ENCODE results near the gene SERGEF. TPM values are rescaled to one million over a fixed set of nuclear protein-coding genes. Genes with fewer than 3 reads are reported as not detected.

The SERGEF gene
- total RNA-seq, 1 experiment from 2014 or later = 28.7 TPM

GRCh38 chr11:17782145-17782544 lies 230.7 kb downstream of the SERGEF start:
- Histone ChIP-seq H2AFZ (no peak overlapping the region), H3K4me3 (no peak overlapping the region), H3K4me1 (replicated peaks; ENCODE audit: insufficient read depth) (no peaks in the 10 kb centered on the region), H3K4me2 (no peak overlapping the region), H3K9me2 (ENCODE audit: insufficient read depth) (no peaks in the 10 kb centered on the region), H3F3A (ENCODE audit: insufficient read depth, low read depth) (no peaks in the 10 kb centered on the region), H3K27me3 (ENCODE audit: insufficient read depth, low read depth) (0 out of 2 replicates have a peak, but pooled peaks cover 11% of the 10 kb centered on the region), H4K20me1 (ENCODE audit: insufficient read depth) (no peaks in the 10 kb centered on the region), H3K36me3 (ENCODE audit: low read depth) (no peaks in the 10 kb centered on the region), H3K9me3 (ENCODE audit: insufficient read depth, low read depth) (no peaks in the 10 kb centered on the region), H3K27ac (no peak overlapping the region), H3K79me2 (ENCODE audit: low read depth) (no peaks in the 10 kb centered on the region)
- no peak for DNase-seq
- no TSS peak for BruUV-seq (replicated peaks)
- intact Hi-C loops (cut with micrococcal nuclease; ENCODE audit: unreplicated experiment) = no loop called here
- ChIA-PET POLR2A (ENCODE audit: unreplicated experiment) (interaction anchor here (0.6 to 0.7 kb wide), 2 partner anchors 7 to 51 kb away, joined by 3 to 6 read pairs; no protein-coding TSS in a partner anchor), CTCF (no interaction called here)
- TF ChIP-seq EZH2 (IDR thresholded peaks at IDR 0.05; ENCODE audit: low read depth) = no peak
- TF ChIP-seq CTCF (conservative IDR thresholded peaks at IDR 0.05) = no peak

- DNase-seq = no peak
- BruUV-seq (replicated peaks) = no TSS peak
- H3K9me3 ChIP-seq (ENCODE audit: insufficient read depth, low read depth) = no peaks in the 10 kb centered on the region
- H4K20me1 ChIP-seq (ENCODE audit: insufficient read depth) = no peaks in the 10 kb centered on the region
- TF ChIP-seq CTCF (conservative IDR thresholded peaks at IDR 0.05) = no peak
- no peak for TF ChIP-seq EZH2 (IDR thresholded peaks at IDR 0.05; ENCODE audit: low read depth)
- H3K9me2 ChIP-seq (ENCODE audit: insufficient read depth) = no peaks in the 10 kb centered on the region
- no peak overlapping the region for H3K4me2 ChIP-seq
- CTCF ChIA-PET = no interaction called here
- H3F3A ChIP-seq (ENCODE audit: insufficient read depth, low read depth) = no peaks in the 10 kb centered on the region
- H3K27me3 ChIP-seq (ENCODE audit: insufficient read depth, low read depth) = 0 out of 2 replicates have a peak, but pooled peaks cover 11% of the 10 kb centered on the region
- H3K79me2 ChIP-seq (ENCODE audit: low read depth) = no peaks in the 10 kb centered on the region
- H3K4me3 ChIP-seq = no peak overlapping the region
- no peaks in the 10 kb centered on the region for H3K36me3 ChIP-seq (ENCODE audit: low read depth)
- H3K4me1 ChIP-seq (replicated peaks; ENCODE audit: insufficient read depth) = no peaks in the 10 kb centered on the region
- H2AFZ ChIP-seq = no peak overlapping the region
- POLR2A ChIA-PET (ENCODE audit: unreplicated experiment) = no interaction called here
- intact Hi-C loops (cut with micrococcal nuclease; ENCODE audit: unreplicated experiment) = no loop called here
- H3K27ac ChIP-seq = no peak overlapping the region
Observed at GRCh38 chr11:17781626-17782025, 231.2 kb downstream of the SERGEF start.

- Histone ChIP-seq H3F3A (ENCODE audit: insufficient read depth, low read depth) (no peaks in the 10 kb centered on the region), H3K4me2 (no peak overlapping the region), H3K27ac (no peak overlapping the region), H3K4me3 (no peak overlapping the region), H3K27me3 (ENCODE audit: insufficient read depth, low read depth) (0 out of 2 replicates have a peak, but pooled peaks cover 11% of the 10 kb centered on the region), H3K36me3 (ENCODE audit: low read depth) (no peaks in the 10 kb centered on the region), H3K9me2 (ENCODE audit: insufficient read depth) (no peaks in the 10 kb centered on the region), H3K9me3 (ENCODE audit: insufficient read depth, low read depth) (no peaks in the 10 kb centered on the region), H3K4me1 (replicated peaks; ENCODE audit: insufficient read depth) (no peaks in the 10 kb centered on the region), H4K20me1 (ENCODE audit: insufficient read depth) (no peaks in the 10 kb centered on the region), H3K79me2 (ENCODE audit: low read depth) (no peaks in the 10 kb centered on the region), H2AFZ (no peak overlapping the region)
- TF ChIP-seq CTCF (conservative IDR thresholded peaks at IDR 0.05) (no peak), EZH2 (IDR thresholded peaks at IDR 0.05; ENCODE audit: low read depth) (no peak)
- ChIA-PET CTCF (no interaction called here), POLR2A (ENCODE audit: unreplicated experiment) (no interaction called here)
- DNase-seq = no peak
- BruUV-seq (replicated peaks) = no TSS peak
- intact Hi-C loops (cut with micrococcal nuclease; ENCODE audit: unreplicated experiment) = no loop called here
Observed at GRCh38 chr11:17781221-17781620, 231.6 kb downstream of the SERGEF start.

Measured in PC-9 (cell line).